Measurements from ENCODE around the gene ARHGAP12.

The ARHGAP12 gene

DNA sequence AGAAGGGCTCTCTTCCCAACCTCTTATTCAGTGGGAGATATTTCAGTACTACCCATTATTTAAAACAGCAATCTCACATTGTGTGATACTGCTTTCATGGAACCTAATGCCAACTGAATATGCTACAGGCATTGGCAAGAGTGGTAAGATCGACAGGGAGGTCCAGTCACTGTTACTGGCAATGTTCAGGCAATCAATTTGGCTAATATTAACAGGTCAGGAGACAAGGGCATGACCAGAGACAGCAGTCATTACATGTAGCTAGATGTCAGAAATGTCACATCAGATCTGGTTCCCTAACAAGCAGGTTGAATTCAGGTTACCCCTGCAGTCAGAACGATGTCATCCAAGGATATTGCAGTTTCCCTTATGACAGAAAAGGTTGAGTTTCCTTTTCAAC, 129.4 kb downstream of the ARHGAP12 start:
- no peak overlapping the region for H3K9ac ChIP-seq (ENCODE audit: low read length)
- H2AFZ ChIP-seq (ENCODE audit: low read length): no peak overlapping the region
- no peak overlapping the region for H3K4me2 ChIP-seq (ENCODE audit: low read length)
- H3K27ac ChIP-seq (ENCODE audit: low read depth, low read length, poor library complexity, severe bottlenecking): no peak overlapping the region
- H3K36me3 ChIP-seq (ENCODE audit: insufficient read depth, low read length): no peaks in the 10 kb centered on the region
- no peaks in the 10 kb centered on the region for H3F3A ChIP-seq (ENCODE audit: insufficient read depth, low read length)
- no peaks in the 10 kb centered on the region for H3K27me3 ChIP-seq (ENCODE audit: insufficient read depth, low read length)
- TF ChIP-seq, protein P1, sequence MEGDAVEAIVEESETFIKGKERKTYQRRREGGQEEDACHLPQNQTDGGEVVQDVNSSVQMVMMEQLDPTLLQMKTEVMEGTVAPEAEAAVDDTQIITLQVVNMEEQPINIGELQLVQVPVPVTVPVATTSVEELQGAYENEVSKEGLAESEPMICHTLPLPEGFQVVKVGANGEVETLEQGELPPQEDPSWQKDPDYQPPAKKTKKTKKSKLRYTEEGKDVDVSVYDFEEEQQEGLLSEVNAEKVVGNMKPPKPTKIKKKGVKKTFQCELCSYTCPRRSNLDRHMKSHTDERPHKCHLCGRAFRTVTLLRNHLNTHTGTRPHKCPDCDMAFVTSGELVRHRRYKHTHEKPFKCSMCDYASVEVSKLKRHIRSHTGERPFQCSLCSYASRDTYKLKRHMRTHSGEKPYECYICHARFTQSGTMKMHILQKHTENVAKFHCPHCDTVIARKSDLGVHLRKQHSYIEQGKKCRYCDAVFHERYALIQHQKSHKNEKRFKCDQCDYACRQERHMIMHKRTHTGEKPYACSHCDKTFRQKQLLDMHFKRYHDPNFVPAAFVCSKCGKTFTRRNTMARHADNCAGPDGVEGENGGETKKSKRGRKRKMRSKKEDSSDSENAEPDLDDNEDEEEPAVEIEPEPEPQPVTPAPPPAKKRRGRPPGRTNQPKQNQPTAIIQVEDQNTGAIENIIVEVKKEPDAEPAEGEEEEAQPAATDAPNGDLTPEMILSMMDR (IDR thresholded peaks at IDR 0.05; ENCODE audit: low read length): no peak
- no peak for TF ChIP-seq EZH2 (IDR thresholded peaks at IDR 0.05; ENCODE audit: borderline replicate concordance, low read length)
- no peaks in the 10 kb centered on the region for H3K4me1 ChIP-seq (ENCODE audit: insufficient read depth, low read length, severe bottlenecking)
- no peak overlapping the region for H3K4me3 ChIP-seq (ENCODE audit: low read depth, low read length, poor library complexity, severe bottlenecking)
- no peaks in the 10 kb centered on the region for H4K20me1 ChIP-seq (ENCODE audit: insufficient read depth, low read length)
- H3K9me2 ChIP-seq (ENCODE audit: low read depth, low read length): no peaks in the 10 kb centered on the region
- no peaks in the 10 kb centered on the region for H3K9me3 ChIP-seq (ENCODE audit: low read length)
- H3K79me2 ChIP-seq (ENCODE audit: insufficient read depth, low read length): no peaks in the 10 kb centered on the region

GRCh38 chr10:31792745-31793144, 135.9 kb downstream of the ARHGAP12 start:
- no peaks in the 10 kb centered on the region for H3K4me1 ChIP-seq (ENCODE audit: insufficient read depth, low read length, severe bottlenecking)
- no peak overlapping the region for H3K9ac ChIP-seq (ENCODE audit: low read length)
- no peaks in the 10 kb centered on the region for H3K79me2 ChIP-seq (ENCODE audit: insufficient read depth, low read length)
- H3K36me3 ChIP-seq (ENCODE audit: insufficient read depth, low read length): no peaks in the 10 kb centered on the region
- H3K27me3 ChIP-seq (ENCODE audit: insufficient read depth, low read length): no peaks in the 10 kb centered on the region
- no peak overlapping the region for H2AFZ ChIP-seq (ENCODE audit: low read length)
- no peaks in the 10 kb centered on the region for H4K20me1 ChIP-seq (ENCODE audit: insufficient read depth, low read length)
- no peaks in the 10 kb centered on the region; the same call in 1 of the 2 replicates for H3K9me2 ChIP-seq (ENCODE audit: low read depth, low read length)
- no peak overlapping the region for H3K4me2 ChIP-seq (ENCODE audit: low read length)
- no peak overlapping the region for H3K27ac ChIP-seq (ENCODE audit: low read depth, low read length, poor library complexity, severe bottlenecking)
- H3F3A ChIP-seq (ENCODE audit: insufficient read depth, low read length): no peaks in the 10 kb centered on the region
- no peaks in the 10 kb centered on the region for H3K9me3 ChIP-seq (ENCODE audit: low read length)
- TF ChIP-seq EZH2 (IDR thresholded peaks at IDR 0.05; ENCODE audit: borderline replicate concordance, low read length): no peak
- TF ChIP-seq, protein P1 (IDR thresholded peaks at IDR 0.05; ENCODE audit: low read length): no peak
- H3K4me3 ChIP-seq (ENCODE audit: low read depth, low read length, poor library complexity, severe bottlenecking): no peak overlapping the region

DNA sequence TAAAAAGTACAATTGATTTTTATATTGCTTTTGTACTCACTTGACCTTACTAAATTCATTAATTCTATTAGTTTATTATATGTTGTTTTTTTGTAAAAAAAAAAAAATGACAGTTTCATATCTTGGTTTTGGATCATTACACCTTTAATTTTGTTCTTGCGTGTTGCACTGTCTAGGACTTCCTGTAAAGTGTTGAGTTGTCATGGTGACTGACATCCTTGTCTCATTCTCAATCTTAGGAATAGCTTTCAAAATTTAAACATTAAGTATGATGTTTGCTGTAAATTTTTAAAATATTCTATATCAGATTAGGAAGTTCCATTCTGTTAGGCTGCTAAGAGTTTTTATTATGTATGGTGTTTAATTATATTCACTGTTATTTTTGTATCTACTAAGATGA, 139.1 kb downstream of the ARHGAP12 start:
- Histone ChIP-seq H3K9me2 (ENCODE audit: low read depth, low read length) (no peaks in the 10 kb centered on the region; the same call in 1 of the 2 replicates), H3K36me3 (ENCODE audit: insufficient read depth, low read length) (no peaks in the 10 kb centered on the region), H3K27me3 (ENCODE audit: insufficient read depth, low read length) (no peaks in the 10 kb centered on the region), H3K9ac (ENCODE audit: low read length) (no peak overlapping the region), H3K9me3 (ENCODE audit: low read length) (no peaks in the 10 kb centered on the region), H3F3A (ENCODE audit: insufficient read depth, low read length) (no peaks in the 10 kb centered on the region), H3K4me3 (ENCODE audit: low read depth, low read length, poor library complexity, severe bottlenecking) (no peak overlapping the region), H3K4me1 (ENCODE audit: insufficient read depth, low read length, severe bottlenecking) (no peaks in the 10 kb centered on the region), H3K79me2 (ENCODE audit: insufficient read depth, low read length) (no peaks in the 10 kb centered on the region), H2AFZ (ENCODE audit: low read length) (no peak overlapping the region), H4K20me1 (ENCODE audit: insufficient read depth, low read length) (no peaks in the 10 kb centered on the region), H3K27ac (ENCODE audit: low read depth, low read length, poor library complexity, severe bottlenecking) (no peak overlapping the region), H3K4me2 (ENCODE audit: low read length) (no peak overlapping the region)
- no peak for TF ChIP-seq EZH2 (IDR thresholded peaks at IDR 0.05; ENCODE audit: borderline replicate concordance, low read length)
- TF ChIP-seq, protein P1 (IDR thresholded peaks at IDR 0.05; ENCODE audit: low read length): no peak
